Adrenal gland (tissue), 5 donors: ENCODE measurements around the gene ZNF827.

Source experiments
- POLR2A ChIP-seq, 2 donors: fragments of 450-650 bp; IDR thresholded peaks; one replicate each; pipeline ENCODE4 v1.6.1; 2017; ENCODE audit warnings: antibody characterized with exemption in 2 of 2, mild to moderate bottlenecking in 2 of 2, moderate library complexity in 1 of 2
- TF ChIP-seq, protein P1 (sequence below), 6 experiments: fragments of 450-650 bp in 4 of 6; fragments of 200-600 bp in 2 of 6; sonication (generic) in 1 of 6; IDR thresholded peaks; 1 replicate in 5 of 6; 2 replicates in 1 of 6; pipeline versions ENCODE4 v1.5.1 to v1.8.0; 2016 to 2021; ENCODE audit warnings: antibody characterized with exemption in 6 of 6, mild to moderate bottlenecking in 2 of 6, moderate library complexity in 1 of 6
- donor health status: DM: no; HTN: no; CAD: no.

DNA sequence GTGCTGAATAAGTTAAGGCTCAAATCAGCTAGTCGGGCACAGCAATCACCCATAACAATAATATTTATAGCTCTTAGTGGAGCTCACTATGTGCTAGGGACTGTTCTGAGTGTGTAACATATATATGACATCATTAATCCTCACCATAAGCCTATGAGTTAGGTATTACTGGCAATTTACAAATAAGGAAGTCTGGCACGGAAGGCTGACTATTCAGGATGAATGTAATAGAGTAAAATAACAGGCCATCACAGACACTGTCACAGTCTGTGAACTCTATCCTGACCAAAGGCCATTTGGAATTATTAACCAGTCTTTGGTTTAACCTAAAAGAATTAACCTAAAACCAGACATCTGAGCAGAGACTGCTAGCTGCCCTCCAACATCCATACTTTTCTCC, 139.4 kb downstream of the ZNF827 start:
- no peak for TF ChIP-seq POLR2A (IDR thresholded peaks at IDR 0.05)
- TF ChIP-seq, protein P1, sequence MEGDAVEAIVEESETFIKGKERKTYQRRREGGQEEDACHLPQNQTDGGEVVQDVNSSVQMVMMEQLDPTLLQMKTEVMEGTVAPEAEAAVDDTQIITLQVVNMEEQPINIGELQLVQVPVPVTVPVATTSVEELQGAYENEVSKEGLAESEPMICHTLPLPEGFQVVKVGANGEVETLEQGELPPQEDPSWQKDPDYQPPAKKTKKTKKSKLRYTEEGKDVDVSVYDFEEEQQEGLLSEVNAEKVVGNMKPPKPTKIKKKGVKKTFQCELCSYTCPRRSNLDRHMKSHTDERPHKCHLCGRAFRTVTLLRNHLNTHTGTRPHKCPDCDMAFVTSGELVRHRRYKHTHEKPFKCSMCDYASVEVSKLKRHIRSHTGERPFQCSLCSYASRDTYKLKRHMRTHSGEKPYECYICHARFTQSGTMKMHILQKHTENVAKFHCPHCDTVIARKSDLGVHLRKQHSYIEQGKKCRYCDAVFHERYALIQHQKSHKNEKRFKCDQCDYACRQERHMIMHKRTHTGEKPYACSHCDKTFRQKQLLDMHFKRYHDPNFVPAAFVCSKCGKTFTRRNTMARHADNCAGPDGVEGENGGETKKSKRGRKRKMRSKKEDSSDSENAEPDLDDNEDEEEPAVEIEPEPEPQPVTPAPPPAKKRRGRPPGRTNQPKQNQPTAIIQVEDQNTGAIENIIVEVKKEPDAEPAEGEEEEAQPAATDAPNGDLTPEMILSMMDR (IDR thresholded peaks at IDR 0.05): no peak
